ENCODE data around the gene LZTS2.

LZTS2 gene

DNA sequence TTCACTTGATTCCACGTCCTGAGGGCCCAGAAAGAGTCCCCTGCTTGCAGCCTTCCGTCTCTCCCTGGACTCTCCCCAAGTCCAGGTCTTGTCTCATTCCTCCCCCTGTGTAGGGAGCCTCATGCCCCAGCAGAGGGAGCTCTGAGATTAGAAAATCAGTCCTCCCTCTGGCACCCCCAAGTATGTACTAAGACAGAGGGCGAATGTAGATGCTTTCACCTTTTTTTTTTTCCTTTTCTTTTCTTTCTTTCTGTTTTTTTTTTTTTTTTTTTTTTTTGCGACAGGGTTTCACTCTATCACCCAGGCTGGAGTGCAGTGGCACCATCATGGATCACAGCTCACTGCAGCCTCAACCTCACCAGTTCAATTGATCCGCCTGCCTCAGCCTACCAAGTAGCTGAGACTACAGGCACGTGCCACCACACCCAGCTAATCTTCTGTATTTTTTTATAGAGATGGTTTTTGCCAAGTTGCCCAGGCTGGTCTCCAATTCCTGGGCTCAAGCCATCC is 41.7 kb downstream of the LZTS2 start:
- Mint-ChIP-seq H3K27ac (peak overlapping the region; percentile 41 to 99 (median 97)), H3K4me1 (peaks cover 33% of the 10 kb centered on the region), H3K9me3 (no peaks in the 10 kb centered on the region), H3K4me3 (peak overlapping the region; percentile 38 to 87 (median 56)), H3K36me3 (ENCODE audit: low read depth) (peaks cover 6% of the 10 kb centered on the region), H3K27me3 (ENCODE audit: low read depth) (peaks cover 23% of the 10 kb centered on the region)
- TF ChIP-seq, protein P1, sequence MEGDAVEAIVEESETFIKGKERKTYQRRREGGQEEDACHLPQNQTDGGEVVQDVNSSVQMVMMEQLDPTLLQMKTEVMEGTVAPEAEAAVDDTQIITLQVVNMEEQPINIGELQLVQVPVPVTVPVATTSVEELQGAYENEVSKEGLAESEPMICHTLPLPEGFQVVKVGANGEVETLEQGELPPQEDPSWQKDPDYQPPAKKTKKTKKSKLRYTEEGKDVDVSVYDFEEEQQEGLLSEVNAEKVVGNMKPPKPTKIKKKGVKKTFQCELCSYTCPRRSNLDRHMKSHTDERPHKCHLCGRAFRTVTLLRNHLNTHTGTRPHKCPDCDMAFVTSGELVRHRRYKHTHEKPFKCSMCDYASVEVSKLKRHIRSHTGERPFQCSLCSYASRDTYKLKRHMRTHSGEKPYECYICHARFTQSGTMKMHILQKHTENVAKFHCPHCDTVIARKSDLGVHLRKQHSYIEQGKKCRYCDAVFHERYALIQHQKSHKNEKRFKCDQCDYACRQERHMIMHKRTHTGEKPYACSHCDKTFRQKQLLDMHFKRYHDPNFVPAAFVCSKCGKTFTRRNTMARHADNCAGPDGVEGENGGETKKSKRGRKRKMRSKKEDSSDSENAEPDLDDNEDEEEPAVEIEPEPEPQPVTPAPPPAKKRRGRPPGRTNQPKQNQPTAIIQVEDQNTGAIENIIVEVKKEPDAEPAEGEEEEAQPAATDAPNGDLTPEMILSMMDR (IDR thresholded peaks at IDR 0.05; ENCODE audit: unreplicated experiment in 3 of 3), result peak; percentile 84 to 88 (median 86)

DNA sequence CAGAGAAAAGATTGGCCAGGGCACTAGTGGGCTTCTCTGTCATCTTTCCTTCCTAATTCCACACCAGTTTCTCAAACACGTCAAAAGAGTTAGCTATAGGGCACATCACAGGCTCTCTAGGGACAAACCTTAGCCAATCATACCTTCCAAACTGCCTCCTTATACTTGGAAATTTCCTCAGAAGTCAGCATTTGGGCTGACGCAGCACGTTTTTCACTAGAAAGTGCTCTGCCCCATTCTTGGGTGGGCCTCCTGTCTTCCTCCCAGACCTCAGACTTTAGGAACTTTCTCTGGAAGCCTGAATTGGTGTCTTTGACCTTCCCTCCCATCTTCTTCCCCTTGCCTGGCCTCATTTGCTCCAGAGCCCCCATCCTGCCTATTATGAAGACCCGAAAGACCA is 42.5 kb downstream of the LZTS2 start:
- Mint-ChIP-seq H3K9me3 (no peaks in the 10 kb centered on the region), H3K27ac (peak overlapping the region; percentile 97 to 100 (median 99)), H3K36me3 (ENCODE audit: low read depth) (peaks cover 6% of the 10 kb centered on the region)

DNA sequence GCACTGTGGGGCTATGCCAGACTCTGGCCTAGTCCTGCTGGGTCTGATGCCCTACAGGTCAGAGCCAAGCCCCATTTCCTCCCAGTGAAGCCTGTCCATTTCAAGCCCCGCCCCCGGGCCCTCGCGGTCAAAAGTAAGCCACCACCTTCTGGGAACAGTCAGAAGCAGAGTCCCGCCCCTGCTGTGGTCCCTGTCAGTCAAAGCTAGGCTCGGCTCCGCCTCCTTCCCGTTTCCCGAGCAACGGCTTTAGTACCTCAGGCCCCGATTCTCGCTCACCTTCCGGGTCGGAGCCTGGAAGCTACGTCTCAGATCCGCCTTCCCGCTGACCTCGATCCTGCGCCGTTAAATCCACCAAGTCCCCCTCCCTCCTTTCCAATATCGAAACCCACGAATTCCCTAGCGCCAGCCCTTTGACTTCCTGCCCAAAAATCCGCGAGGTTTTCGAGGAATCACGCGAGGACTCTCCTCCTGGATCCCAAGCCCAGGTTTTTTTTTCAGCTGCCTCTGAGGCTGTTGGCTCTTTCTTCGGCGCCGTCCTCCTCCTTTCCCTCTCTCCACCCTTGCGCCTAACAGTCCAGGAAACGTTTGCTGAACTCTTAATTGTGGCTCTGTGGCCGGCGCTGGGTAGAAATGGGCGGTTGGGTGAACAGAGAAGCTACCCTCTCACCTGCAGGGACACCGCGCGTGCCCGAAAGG is 43.2 kb downstream of the LZTS2 start:
- Mint-ChIP-seq H3K27me3 (ENCODE audit: low read depth) (peaks cover 35% of the 10 kb centered on the region), H3K9me3 (no peaks in the 10 kb centered on the region), H3K4me1 (peaks cover 43% of the 10 kb centered on the region), H3K27ac (peak overlapping the region; percentile 97 to 100 (median 99)), H3K4me3 (peak overlapping the region; percentile 87 to 92 (median 91)), H3K36me3 (ENCODE audit: low read depth) (peaks cover 4% of the 10 kb centered on the region)
- TF ChIP-seq, protein P1 (IDR thresholded peaks at IDR 0.05; ENCODE audit: unreplicated experiment in 3 of 3), result no peak

More for the DNA sequence above, 42.5 kb downstream of the LZTS2 start:
- H3K4me3 Mint-ChIP-seq, result peak overlapping the region; percentile 87 to 92 (median 91)
- TF ChIP-seq, protein P1 (IDR thresholded peaks at IDR 0.05; ENCODE audit: unreplicated experiment in 3 of 3), result no peak
- H3K4me1 Mint-ChIP-seq, result peaks cover 41% of the 10 kb centered on the region
- H3K27me3 Mint-ChIP-seq (ENCODE audit: low read depth), result peaks cover 28% of the 10 kb centered on the region

DNA sequence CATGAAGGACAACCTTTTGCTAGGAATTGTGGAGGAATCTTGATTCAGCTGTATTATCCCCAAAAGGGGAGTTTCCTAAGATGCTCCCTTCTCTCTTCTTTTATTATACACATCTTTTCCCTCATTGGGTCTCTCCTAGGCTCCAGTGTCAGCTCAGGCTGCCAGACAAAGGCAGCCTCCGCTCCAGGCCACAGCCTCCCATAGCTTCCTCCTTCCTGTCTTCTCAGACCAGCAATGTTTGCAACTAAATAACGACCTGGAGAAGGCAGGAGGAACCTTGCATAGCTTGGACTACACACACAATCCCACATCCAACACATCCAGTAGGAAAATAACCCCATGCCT is 43.7 kb downstream of the LZTS2 start:
- TF ChIP-seq, protein P1 (IDR thresholded peaks at IDR 0.05; ENCODE audit: unreplicated experiment in 3 of 3), result no peak
- Mint-ChIP-seq H3K9me3 (no peaks in the 10 kb centered on the region), H3K4me1 (peaks cover 45% of the 10 kb centered on the region), H3K27me3 (ENCODE audit: low read depth) (peaks cover 40% of the 10 kb centered on the region), H3K27ac (peak overlapping the region; percentile 97 to 100 (median 99)), H3K4me3 (peak overlapping the region; percentile 87 to 92 (median 91)), H3K36me3 (ENCODE audit: low read depth) (no peaks in the 10 kb centered on the region)

DNA sequence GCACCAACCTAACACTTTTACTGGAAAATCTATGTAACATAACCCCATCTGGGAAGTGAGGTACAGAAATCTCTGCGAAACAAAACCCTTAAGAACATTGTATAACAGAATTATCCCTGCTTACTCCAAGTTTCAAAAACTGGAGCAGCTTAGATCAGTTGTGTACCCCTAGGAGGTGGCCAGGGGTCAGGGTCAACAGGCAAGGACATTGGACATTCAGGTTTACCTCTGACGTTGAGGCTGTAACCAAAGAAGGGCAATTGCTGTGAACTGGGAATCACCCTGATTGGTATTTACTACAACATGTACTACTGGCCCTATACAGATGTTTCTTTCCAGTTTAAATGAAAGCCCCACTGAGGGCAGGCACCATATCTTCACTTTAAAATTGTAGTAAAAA is 44.5 kb downstream of the LZTS2 start:
- Mint-ChIP-seq H3K4me3 (peak overlapping the region in 1 of 3 experiments; percentile 91), H3K9me3 (no peaks in the 10 kb centered on the region), H3K36me3 (ENCODE audit: low read depth) (no peaks in the 10 kb centered on the region), H3K27me3 (ENCODE audit: low read depth) (peaks cover 48% of the 10 kb centered on the region), H3K27ac (peak overlapping the region in 2 of 3 experiments; percentile 97 to 100), H3K4me1 (peaks cover 53% of the 10 kb centered on the region)
- TF ChIP-seq, protein P1 (IDR thresholded peaks at IDR 0.05; ENCODE audit: unreplicated experiment in 3 of 3), result no peak

Data from nephron (organoid).